GM10266 (cell line): ENCODE data around the gene TJP1.

Experiments used
- DNase-seq: peaks from one replicate; pipeline ENCODE4 v3.0.0; 2012; ENCODE audit errors: extremely low spot score
- CTCF ChIP-seq: IDR thresholded peaks from 2 replicates; pipeline ENCODE4 v1.5.1; 2012; ENCODE audit warnings: mild to moderate bottlenecking, low read depth; ENCODE audit not compliant: control insufficient read depth, insufficient read depth; ENCODE audit errors: missing control alignments

The TJP1 gene

GRCh38 chr15:29682361-29682760 is 139.9 kb downstream of the TJP1 start:
- no peak for TF ChIP-seq CTCF
- DNase-seq: no peak

GRCh38 chr15:29681946-29682345 is 140.3 kb downstream of the TJP1 start:
- DNase-seq: no peak
- TF ChIP-seq CTCF: no peak

GRCh38 chr15:29681166-29681845 is 141.0 kb downstream of the TJP1 start:
- no peak for TF ChIP-seq CTCF
- DNase-seq: no peak

GRCh38 chr15:29680465-29681165 is 141.7 kb downstream of the TJP1 start:
- no peak for DNase-seq
- TF ChIP-seq CTCF: no peak

- no peak for TF ChIP-seq CTCF
- no peak for DNase-seq
These were observed 143.7 kb downstream of the TJP1 start for GRCh38 chr15:29678504-29679034.

- DNase-seq: no peak
- no peak for TF ChIP-seq CTCF
These were observed 144.3 kb downstream of the TJP1 start for GRCh38 chr15:29677871-29678461.
